ENCODE results near the gene TBC1D22A. TPM values are rescaled to one million over a fixed set of nuclear protein-coding genes. Genes with fewer than 3 reads are reported as not detected.

The TBC1D22A gene
- total RNA-seq, 6 experiments from 2014 or later: 10.9 to 18.1 (median 14.0) TPM

GRCh38 chr22:47093720-47094119 is 331.3 kb downstream of the TBC1D22A start:
- no peak overlapping the region for H3K4me3 ChIP-seq
- no peaks in the 10 kb centered on the region for H3K9me3 ChIP-seq
- TF ChIP-seq POLR2A (IDR thresholded peaks at IDR 0.05): no peak
- H3K4me1 ChIP-seq: no peaks in the 10 kb centered on the region
- no peaks in the 10 kb centered on the region for H3K27me3 ChIP-seq
- DNase-seq (no peak), ATAC-seq (no peak)
- no peak overlapping the region for H3K27ac ChIP-seq
- 95% methylated on average over 4 of the region's 4 CpGs for WGBS (ENCODE audit: insufficient coverage, low coverage, low lambda C conversion rate, missing lambda C conversion rate)
- no peaks in the 10 kb centered on the region for H3K36me3 ChIP-seq
- intact Hi-C loops (cut with DNase I): no loop called here

- H3K9me3 ChIP-seq: no peaks in the 10 kb centered on the region
- no peaks in the 10 kb centered on the region for H3K4me1 ChIP-seq
- TF ChIP-seq CTCF (IDR thresholded peaks at IDR 0.05) (no peak), POLR2A (IDR thresholded peaks at IDR 0.05) (no peak)
- H3K36me3 ChIP-seq: no peaks in the 10 kb centered on the region
- WGBS (ENCODE audit: insufficient coverage, low coverage, low lambda C conversion rate, missing lambda C conversion rate): 88% methylated on average over 8 of the region's 8 CpGs
- ATAC-seq (no peak), DNase-seq (no peak)
- H3K27ac ChIP-seq: no peak overlapping the region
- intact Hi-C loops (cut with DNase I): no loop called here
- no peaks in the 10 kb centered on the region for H3K27me3 ChIP-seq
- no peak overlapping the region for H3K4me3 ChIP-seq
Measured at GRCh38 chr22:47094861-47095330, 332.4 kb downstream of the TBC1D22A start.

- Histone ChIP-seq H3K9me3 (no peaks in the 10 kb centered on the region), H3K36me3 (no peaks in the 10 kb centered on the region), H3K27ac (no peak overlapping the region), H3K4me3 (no peak overlapping the region), H3K27me3 (no peaks in the 10 kb centered on the region), H3K4me1 (no peaks in the 10 kb centered on the region)
- 64% methylated on average over 4 of the region's 5 CpGs for WGBS (ENCODE audit: insufficient coverage, low coverage, low lambda C conversion rate, missing lambda C conversion rate)
- DNase-seq (no peak), ATAC-seq (no peak)
- intact Hi-C loops (cut with DNase I): no loop called here
- TF ChIP-seq POLR2A (IDR thresholded peaks at IDR 0.05) (no peak), CTCF (IDR thresholded peaks at IDR 0.05) (no peak)
Measured at GRCh38 chr22:47095395-47096122, 333.1 kb downstream of the TBC1D22A start.

GRCh38 chr22:47098121-47098520 is 335.7 kb downstream of the TBC1D22A start:
- TF ChIP-seq CTCF (IDR thresholded peaks at IDR 0.05) (no peak), POLR2A (IDR thresholded peaks at IDR 0.05) (no peak)
- DNase-seq (no peak), ATAC-seq (no peak)
- no peaks in the 10 kb centered on the region for H3K9me3 ChIP-seq
- intact Hi-C loops (cut with DNase I): no loop called here
- H3K27ac ChIP-seq: no peak overlapping the region
- 90% methylated on average over 4 of the region's 5 CpGs for WGBS (ENCODE audit: insufficient coverage, low coverage, low lambda C conversion rate, missing lambda C conversion rate)
- H3K4me1 ChIP-seq: no peaks in the 10 kb centered on the region
- H3K36me3 ChIP-seq: no peaks in the 10 kb centered on the region
- no peak overlapping the region for H3K4me3 ChIP-seq
- no peaks in the 10 kb centered on the region for H3K27me3 ChIP-seq

DNA sequence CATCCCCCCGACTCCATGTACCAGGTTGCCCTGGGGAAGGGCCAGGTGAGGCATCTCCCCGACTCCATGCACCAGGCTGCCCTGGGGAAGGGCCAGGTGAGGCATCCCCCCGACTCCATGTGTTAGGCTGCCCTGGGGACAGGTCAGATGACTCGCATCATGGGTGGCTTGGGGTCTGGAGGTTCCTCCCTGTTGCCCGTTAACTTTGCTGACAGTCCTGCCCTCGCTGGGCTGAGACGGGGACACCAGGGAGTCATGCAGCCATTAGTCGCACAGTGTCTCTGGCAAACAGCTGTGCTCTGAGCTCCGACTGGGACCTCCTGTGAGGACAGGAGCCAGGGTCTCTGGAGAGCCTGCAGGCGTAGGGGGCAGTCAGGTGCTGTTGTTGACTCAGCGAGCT is 336.1 kb downstream of the TBC1D22A start:
- no peak for ATAC-seq
- intact Hi-C loops (cut with DNase I): no loop called here
- WGBS (ENCODE audit: insufficient coverage, low coverage, low lambda C conversion rate, missing lambda C conversion rate): no CpG with 5 or more reads among the region's 11 CpGs
- no peak for DNase-seq
- Histone ChIP-seq H3K4me1 (no peaks in the 10 kb centered on the region), H3K36me3 (no peaks in the 10 kb centered on the region), H3K27ac (no peak overlapping the region), H3K9me3 (no peaks in the 10 kb centered on the region), H3K27me3 (no peaks in the 10 kb centered on the region), H3K4me3 (no peak overlapping the region)
- no peak for TF ChIP-seq POLR2A (IDR thresholded peaks at IDR 0.05)
- no peak for TF ChIP-seq CTCF (IDR thresholded peaks at IDR 0.05)

Measured in right lobe of liver (tissue), 6 donors.